ENCODE measurements around the gene DNAH17.

The DNAH17 gene

GRCh38 chr17:78577296-78577695, at the start of gene DNAH17:
Gene DNAH17 (minus strand): TSS chr17:78577396. CDS start chr17:78575057, 2,339 bp downstream.
- DNase-seq (ENCODE audit: low read depth, low spot score), result no peak

GRCh38 chr17:78624324-78625151, 47.3 kb upstream of the DNAH17 start:
- DNase-seq (ENCODE audit: low read depth, low spot score), result no peak

- DNase-seq (ENCODE audit: low read depth, low spot score), result no peak
Measured at GRCh38 chr17:78623541-78623940, 46.3 kb upstream of the DNAH17 start.

DNA sequence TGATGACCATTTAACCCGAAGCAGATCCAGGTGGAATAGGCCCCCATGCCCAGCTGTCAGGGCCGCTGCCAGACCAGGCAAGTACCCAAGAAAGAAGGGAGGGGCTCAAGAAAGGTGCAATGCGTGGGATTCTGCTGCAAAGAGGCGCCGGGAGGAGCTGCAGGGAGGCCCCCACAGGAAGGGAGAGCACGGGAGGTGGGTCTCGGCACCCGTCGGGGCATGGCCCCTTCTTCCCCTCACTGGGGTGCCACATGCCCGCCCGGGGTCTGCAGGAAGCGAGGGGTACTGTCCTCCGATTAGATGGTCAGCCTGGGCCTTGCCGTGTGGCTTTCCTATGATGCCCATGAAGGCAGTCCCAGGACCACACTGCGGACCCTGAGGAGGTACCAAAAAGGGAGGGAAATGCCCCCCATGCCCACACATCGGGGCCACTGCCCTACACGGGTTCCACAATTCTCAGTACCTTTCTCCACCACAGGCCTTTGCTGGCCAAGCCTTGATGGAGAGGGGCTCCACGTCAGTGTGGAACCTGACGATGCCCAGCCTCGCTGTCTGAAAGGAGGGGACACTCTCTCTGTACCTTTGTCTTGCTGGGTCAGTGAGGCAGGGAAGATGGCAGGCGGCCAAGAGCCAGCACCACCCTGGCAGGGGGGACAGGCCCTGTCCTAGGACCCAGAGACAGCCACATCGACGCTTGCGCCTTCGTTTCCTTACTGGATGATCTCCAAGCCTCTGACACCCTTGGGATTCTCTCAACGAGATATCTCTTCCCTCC, 45.5 kb upstream of the DNAH17 start:
- no peak for DNase-seq (ENCODE audit: low read depth, low spot score)

DNA sequence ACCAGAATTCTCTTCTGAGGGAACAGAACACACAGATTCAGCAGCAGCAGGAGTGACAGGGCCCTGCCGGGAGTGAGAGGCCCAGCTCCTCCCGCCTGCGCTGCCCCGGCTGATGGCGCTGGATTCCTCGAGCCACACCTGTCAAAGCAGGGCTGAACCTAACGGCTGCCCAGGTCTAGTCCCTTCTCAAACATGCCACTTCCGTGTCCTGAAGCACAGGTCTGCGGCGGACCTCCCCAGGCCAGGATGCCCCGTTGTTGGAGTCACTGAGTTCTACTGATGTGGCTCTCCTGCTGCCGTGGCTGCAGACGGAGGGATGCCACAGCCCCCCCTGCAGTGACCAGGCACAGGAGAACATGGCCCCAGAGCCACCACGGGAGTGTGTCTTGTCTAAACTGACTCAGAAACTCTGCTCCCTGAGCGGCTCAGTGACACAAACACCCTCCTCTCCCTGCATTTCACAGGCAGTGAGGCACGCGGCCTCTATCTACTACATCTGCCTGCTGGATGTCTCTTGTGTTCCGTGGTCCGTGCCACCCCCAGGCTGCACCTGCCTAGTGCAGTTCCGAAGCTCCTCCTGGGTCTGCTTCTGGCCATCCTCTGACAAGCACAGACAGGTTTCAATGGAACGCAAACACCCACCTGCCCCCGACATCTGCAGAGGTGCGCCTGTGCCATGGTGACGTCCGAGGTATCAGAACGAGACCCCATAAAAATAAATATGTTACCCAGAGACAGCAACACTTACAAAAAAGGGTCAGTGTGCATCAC, 44.7 kb upstream of the DNAH17 start:
- DNase-seq (ENCODE audit: low read depth, low spot score), result no peak

- DNase-seq (ENCODE audit: low read depth, low spot score), result no peak
Measured at GRCh38 chr17:78620099-78620498, 42.9 kb upstream of the DNAH17 start.

- DNase-seq (ENCODE audit: low read depth, low spot score), result no peak
Measured at GRCh38 chr17:78619334-78619733, 42.1 kb upstream of the DNAH17 start.

GRCh38 chr17:78618264-78619066, 41.3 kb upstream of the DNAH17 start:
- no peak for DNase-seq (ENCODE audit: low read depth, low spot score)

GRCh38 chr17:78617511-78618061, 40.4 kb upstream of the DNAH17 start:
- no peak for DNase-seq (ENCODE audit: low read depth, low spot score)

DNA sequence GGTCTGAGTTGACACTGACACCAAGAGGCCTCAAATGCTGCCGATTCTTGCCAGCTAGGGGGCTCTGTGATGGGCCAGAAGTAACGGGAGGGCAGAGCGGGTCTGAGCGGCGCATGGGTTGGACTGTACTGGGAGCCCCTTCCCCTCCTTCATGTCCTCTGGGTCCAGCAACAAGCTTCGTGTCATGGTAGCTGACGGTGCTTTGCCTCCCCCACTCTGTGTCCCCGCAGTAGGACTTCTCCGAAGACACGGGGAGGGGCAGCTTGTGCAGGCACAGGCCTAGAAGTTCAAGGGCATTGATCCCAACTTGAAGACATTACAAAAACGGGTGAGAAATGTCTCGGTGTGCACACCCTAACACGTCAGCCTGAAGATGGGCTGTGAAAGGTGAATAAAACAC, 39.8 kb upstream of the DNAH17 start:
- DNase-seq (ENCODE audit: low read depth, low spot score), result no peak

DNA sequence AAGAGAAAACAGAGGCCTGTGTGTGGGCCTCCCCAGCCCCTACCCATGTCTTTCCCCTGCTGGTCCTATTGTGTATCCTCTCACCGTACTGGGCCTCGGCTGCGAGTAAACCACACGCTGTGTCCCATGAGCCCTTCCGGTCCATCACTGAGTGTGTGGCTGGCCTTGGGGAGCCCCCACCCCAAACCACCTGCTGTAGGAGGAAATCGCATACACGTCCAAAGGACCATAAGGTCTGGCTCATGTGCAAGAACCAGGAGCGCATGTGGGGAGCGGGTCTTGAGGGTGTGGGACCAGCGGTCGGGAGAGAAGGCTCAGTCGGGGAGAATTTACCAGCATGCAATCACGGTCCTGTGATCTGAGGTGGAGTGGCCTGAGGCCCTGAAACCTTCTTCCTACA, 38.4 kb upstream of the DNAH17 start:
- no peak for DNase-seq (ENCODE audit: low read depth, low spot score)

GRCh38 chr17:78613416-78613815, 36.2 kb upstream of the DNAH17 start:
- DNase-seq (ENCODE audit: low read depth, low spot score), result no peak

DNA sequence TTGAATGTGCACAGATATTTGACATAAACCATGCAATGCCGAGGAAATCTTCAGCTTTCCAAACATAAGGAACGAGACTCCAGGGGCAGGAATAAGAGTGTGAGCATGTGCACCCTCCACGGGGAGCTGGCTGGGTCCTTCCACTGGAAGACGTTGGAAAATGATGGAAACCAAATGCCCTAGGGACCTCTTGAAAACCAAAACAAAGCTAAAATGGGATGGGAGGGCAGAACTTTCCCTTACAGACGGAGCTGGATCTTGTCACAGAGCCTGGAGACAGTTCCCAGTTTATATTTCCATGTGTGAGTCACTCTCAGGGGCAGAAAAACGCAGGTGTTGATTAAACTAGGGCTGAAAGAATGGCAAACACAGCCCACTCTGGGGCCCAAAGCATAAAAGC, 34.4 kb upstream of the DNAH17 start:
- no peak for DNase-seq (ENCODE audit: low read depth, low spot score)

DNA sequence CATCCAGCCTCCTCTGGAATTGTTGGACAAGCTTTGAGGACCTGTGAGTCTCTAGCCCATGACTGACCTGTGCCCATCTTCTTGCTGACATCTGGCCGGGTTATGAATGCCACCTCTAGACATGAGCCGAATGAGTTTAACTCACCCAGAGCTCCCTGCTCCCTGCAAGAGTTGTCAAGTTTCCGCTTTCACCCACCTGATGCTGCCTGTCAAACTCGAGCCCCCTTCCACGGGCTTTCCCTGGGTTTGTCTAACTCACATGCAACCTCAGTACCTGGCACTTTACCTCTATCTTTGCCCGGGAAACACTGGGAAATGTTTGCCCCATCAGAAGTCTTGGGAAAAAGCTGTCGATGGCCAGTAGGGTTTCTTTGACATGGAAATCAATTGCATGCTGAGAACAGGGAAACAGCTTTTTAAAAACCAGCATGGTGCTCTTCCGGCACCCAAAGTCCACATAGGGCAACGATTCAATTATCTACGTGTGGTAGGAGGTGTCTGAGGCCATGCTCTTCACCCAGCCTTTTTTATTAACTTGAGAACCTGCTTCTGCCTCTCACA, 33.8 kb upstream of the DNAH17 start:
- no peak for DNase-seq (ENCODE audit: low read depth, low spot score)

DNA sequence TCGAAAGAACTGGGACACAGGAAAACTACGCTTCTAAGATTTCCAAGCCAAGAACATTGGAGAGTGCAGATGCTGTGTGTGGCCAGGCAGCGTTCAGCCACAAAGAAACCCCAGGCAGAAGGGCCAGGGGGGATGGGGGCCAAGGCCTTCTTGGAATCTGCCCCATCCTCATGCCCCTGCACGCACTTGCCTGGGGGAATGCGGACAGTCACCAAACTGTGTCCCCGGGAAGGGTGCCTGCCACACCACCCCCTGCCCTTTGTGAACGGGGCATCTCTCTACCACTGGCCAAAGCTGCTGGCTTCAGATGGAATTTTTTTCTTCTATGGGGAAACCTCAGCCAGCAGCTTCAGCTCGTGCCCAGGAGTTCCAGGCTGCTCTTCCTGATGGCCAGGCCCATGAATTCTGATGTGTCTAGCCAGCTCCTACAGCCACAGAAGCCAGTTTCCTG, 32.0 kb upstream of the DNAH17 start:
- no peak for DNase-seq (ENCODE audit: low read depth, low spot score)

GRCh38 chr17:78608804-78609186, 31.6 kb upstream of the DNAH17 start:
- no peak for DNase-seq (ENCODE audit: low read depth, low spot score)

GRCh38 chr17:78608122-78608803, 31.1 kb upstream of the DNAH17 start:
- no peak for DNase-seq (ENCODE audit: low read depth, low spot score)

DNA sequence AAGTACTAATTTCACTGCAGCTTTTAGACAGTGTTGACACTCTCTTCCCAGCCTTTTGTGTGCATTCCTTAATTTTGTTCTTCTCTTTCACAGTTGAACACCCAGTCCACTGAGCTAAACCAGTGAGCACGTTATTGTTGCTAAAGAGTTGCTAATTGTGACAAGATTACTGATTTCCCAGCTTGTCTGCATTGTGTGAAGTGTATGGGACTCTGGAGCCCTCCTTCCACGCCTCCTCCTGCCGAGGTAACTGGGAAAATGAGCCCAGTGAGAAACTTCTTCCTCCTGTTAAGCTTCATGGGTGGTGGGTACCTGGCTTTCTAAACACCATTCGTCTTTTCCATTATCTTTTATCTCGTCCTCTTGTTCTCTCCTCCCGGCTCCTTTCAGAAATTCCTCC, 29.8 kb upstream of the DNAH17 start:
- DNase-seq (ENCODE audit: low read depth, low spot score), result no peak

GRCh38 chr17:78605886-78606285, 28.7 kb upstream of the DNAH17 start:
- DNase-seq (ENCODE audit: low read depth, low spot score), result no peak

- no peak for DNase-seq (ENCODE audit: low read depth, low spot score)
Measured at GRCh38 chr17:78605429-78605828, 28.2 kb upstream of the DNAH17 start.

All from activated CD4-positive, CD25-positive, alpha-beta regulatory T cell treated with anti-CD3 and anti-CD28 coated beads, Interleukin-2, amount 50 U/mL, for 16 hours (primary cell).